Uterus (tissue), 4 donors: ENCODE measurements around the gene RBBP9. TPM values are rescaled to one million over a fixed set of nuclear protein-coding genes. Genes with fewer than 3 reads are reported as not detected.
A peak's percentile ranks its signal among the peaks of the same experiment; 100 is the strongest.
"Not testable (repeated sequence)": the region's sequence is repeated elsewhere in the genome, so short reads cannot be mapped to it uniquely, and the experiment has no call there.

Source experiments
- DNase-seq, 2 donors: peaks; one replicate each; pipeline ENCODE4 v3.0.0-alpha.2; 2019 to 2020
- H3K27ac ChIP-seq, 2 donors: fragments of 200-600 bp; sonication (generic); 1 replicate in 1 of 2; 2 replicates in 1 of 2; pipeline ENCODE4 v1.5.1; 2016 to 2018
- H3K27me3 ChIP-seq, 2 donors: fragments of 200-600 bp; sonication (generic); one replicate each; pipeline ENCODE4 v1.5.1; 2018 to 2019; ENCODE audit warnings: control low read depth in 1 of 2
- H3K36me3 ChIP-seq, 2 donors: fragments of 200-600 bp; sonication (generic); one replicate each; pipeline ENCODE4 v1.5.1; 2019; ENCODE audit warnings: control low read depth in 1 of 2
- H3K4me1 ChIP-seq, 2 donors: fragments of 200-600 bp; sonication (generic); one replicate each; pipeline ENCODE4 v1.5.1; 2018 to 2019; ENCODE audit warnings: control low read depth in 1 of 2
- H3K4me3 ChIP-seq, 2 donors: fragments of 200-600 bp; sonication (generic); 1 replicate in 1 of 2; 2 replicates in 1 of 2; pipeline ENCODE4 v1.5.1; 2018 to 2019; ENCODE audit warnings: mild to moderate bottlenecking in 1 of 2
- H3K9me3 ChIP-seq, 2 donors: fragments of 200-600 bp; sonication (generic); one replicate each; pipeline ENCODE4 v1.5.1; 2019; ENCODE audit warnings: control low read depth in 1 of 2
- POLR2A ChIP-seq, 2 donors: fragments of 450-650 bp; IDR thresholded peaks; one replicate each; pipeline ENCODE4 v1.6.1; 2016; ENCODE audit warnings: antibody characterized with exemption in 2 of 2, mild to moderate bottlenecking in 1 of 2, moderate library complexity in 1 of 2
- intact Hi-C: fragments of 100-400 bp; cut with DNase I; formaldehyde crosslinking; loops from one replicate; pipeline ENCODE4 v1.15.1; 2023; ENCODE audit warnings: low total_unique reads
- total RNA-seq, 4 donors: library from RNA; depleted of rRNA in 3 of 4; stranded (reverse); fragments of >200 nt in 3 of 4; gene quantifications; one replicate each; pipeline versions ENCODE4 v1.1.0 to v1.2.4, GENCODE V29; 2014 to 2023
- TF ChIP-seq, protein P1 (sequence below), 4 experiments: fragments of 200-600 bp in 2 of 4; fragments of 450-650 bp in 2 of 4; sonication (generic) in 2 of 4; IDR thresholded peaks; one replicate each; pipeline ENCODE4 v1.5.1; 2016 to 2019; ENCODE audit warnings: antibody characterized with exemption in 4 of 4, mild to moderate bottlenecking in 2 of 4, moderate library complexity in 1 of 4
- donor health status: DM: yes; HTN: yes; CAD: no.

RBBP9 gene
- total RNA-seq, 4 donors from 2014 or later, result 12.5 to 128 (median 40.7) TPM

- peak overlapping the region; percentile 97 for H3K27ac ChIP-seq
- no peaks in the 10 kb centered on the region for H3K36me3 ChIP-seq
- H3K4me1 ChIP-seq, result no peaks in the 10 kb centered on the region
- H3K27me3 ChIP-seq, result no peaks in the 10 kb centered on the region
- H3K9me3 ChIP-seq, result no peaks in the 10 kb centered on the region
- TF ChIP-seq, protein P1, sequence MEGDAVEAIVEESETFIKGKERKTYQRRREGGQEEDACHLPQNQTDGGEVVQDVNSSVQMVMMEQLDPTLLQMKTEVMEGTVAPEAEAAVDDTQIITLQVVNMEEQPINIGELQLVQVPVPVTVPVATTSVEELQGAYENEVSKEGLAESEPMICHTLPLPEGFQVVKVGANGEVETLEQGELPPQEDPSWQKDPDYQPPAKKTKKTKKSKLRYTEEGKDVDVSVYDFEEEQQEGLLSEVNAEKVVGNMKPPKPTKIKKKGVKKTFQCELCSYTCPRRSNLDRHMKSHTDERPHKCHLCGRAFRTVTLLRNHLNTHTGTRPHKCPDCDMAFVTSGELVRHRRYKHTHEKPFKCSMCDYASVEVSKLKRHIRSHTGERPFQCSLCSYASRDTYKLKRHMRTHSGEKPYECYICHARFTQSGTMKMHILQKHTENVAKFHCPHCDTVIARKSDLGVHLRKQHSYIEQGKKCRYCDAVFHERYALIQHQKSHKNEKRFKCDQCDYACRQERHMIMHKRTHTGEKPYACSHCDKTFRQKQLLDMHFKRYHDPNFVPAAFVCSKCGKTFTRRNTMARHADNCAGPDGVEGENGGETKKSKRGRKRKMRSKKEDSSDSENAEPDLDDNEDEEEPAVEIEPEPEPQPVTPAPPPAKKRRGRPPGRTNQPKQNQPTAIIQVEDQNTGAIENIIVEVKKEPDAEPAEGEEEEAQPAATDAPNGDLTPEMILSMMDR (IDR thresholded peaks at IDR 0.05), result no peak
- no peak for TF ChIP-seq POLR2A (IDR thresholded peaks at IDR 0.05)
- no peak for DNase-seq
- intact Hi-C loops, result no loop called here
- peak overlapping the region; percentile 60 to 92 for H3K4me3 ChIP-seq
Measured at GRCh38 chr20:18506744-18507143, 9.7 kb upstream of the RBBP9 start.

DNA sequence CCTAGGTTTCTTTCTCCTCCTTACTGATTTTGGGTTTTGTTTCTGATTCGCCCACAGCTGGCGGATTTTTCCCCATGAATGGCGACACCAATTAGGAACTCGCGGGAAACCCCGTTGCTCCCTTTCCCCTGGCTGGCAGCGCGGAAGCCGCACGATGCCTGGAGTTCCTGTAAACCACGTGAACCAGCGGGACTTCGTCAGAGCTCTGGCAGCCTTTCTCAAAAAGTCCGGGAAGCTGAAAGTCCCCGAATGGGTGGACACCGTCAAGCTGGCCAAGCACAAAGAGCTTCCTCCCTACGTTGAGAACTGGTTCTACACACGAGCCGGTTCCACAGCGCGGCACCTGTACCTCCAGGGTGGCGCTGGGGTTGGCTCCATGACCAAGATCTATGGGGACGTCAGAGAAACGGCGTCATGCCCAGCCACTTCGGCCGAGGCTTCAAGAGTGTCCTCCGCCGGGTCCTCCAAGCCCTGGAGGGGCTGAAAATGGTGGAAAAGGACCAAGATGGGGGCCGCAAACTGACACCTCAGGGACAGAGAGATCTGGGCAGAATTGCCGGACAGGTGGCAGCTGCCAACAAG is 7.5 kb upstream of the RBBP9 start:
- peak in 1 of 2 donors; percentile 19 for DNase-seq
- no peaks in the 10 kb centered on the region for H3K27me3 ChIP-seq
- no peak overlapping the region for H3K4me3 ChIP-seq
- intact Hi-C loops, result no loop called here
- TF ChIP-seq, protein P1 (IDR thresholded peaks at IDR 0.05), result no peak
- no peak for TF ChIP-seq POLR2A (IDR thresholded peaks at IDR 0.05)
- H3K4me1 ChIP-seq, result no peaks in the 10 kb centered on the region
- no peak overlapping the region for H3K27ac ChIP-seq
- no peaks in the 10 kb centered on the region for H3K36me3 ChIP-seq
- no peaks in the 10 kb centered on the region for H3K9me3 ChIP-seq

- H3K4me3 ChIP-seq, H3K27ac ChIP-seq, H3K27me3 ChIP-seq, H3K36me3 ChIP-seq, H3K4me1 ChIP-seq, DNase-seq, intact Hi-C loops, H3K9me3 ChIP-seq: not testable (repeated sequence)
Measured at GRCh38 chr20:18501672-18502071, 4.6 kb upstream of the RBBP9 start.

DNA sequence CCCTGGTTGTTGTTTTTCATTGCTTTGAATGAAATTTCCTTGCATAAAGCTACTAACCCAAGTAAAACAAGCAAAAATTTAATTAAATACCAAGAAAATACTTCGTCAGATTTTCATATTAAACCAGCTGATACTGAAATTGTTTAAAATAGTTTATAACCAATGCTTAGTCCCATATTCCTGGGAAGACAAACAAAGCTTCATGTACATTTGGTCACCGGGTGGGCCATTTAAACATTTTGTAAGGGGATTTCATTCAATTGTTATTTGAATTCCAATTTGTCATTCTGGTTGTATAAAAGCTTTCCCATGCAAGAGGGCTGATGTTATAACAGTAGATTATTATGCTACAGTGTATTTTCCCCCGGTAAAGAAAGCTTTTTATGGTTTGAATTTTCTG is 578 bp upstream of the RBBP9 start:
- H3K4me3 ChIP-seq, result no peak overlapping the region
- no peaks in the 10 kb centered on the region for H3K27me3 ChIP-seq
- H3K4me1 ChIP-seq, result peaks cover 0 to 6% of the 10 kb centered on the region in 2 donors
- peak overlapping the region in 1 of 2 donors; percentile 68 for H3K27ac ChIP-seq
- intact Hi-C loops, result no loop called here
- H3K36me3 ChIP-seq, result no peaks in the 10 kb centered on the region
- no peak for TF ChIP-seq POLR2A (IDR thresholded peaks at IDR 0.05)
- TF ChIP-seq, protein P1 (IDR thresholded peaks at IDR 0.05), result no peak
- DNase-seq, result no peak
- H3K9me3 ChIP-seq, result no peaks in the 10 kb centered on the region

- no peaks in the 10 kb centered on the region for H3K36me3 ChIP-seq
- peak overlapping the region in 1 of 2 donors; percentile 69 for H3K27ac ChIP-seq
- TF ChIP-seq, protein P1 (IDR thresholded peaks at IDR 0.05), result no peak
- no peak for TF ChIP-seq POLR2A (IDR thresholded peaks at IDR 0.05)
Measured at GRCh38 chr20:18496042-18496441, 983 bp downstream of the RBBP9 start.

GRCh38 chr20:18488301-18488700 is 8.7 kb downstream of the RBBP9 start:
- H3K9me3 ChIP-seq, result no peaks in the 10 kb centered on the region
- H3K4me3 ChIP-seq, result no peak overlapping the region
- no peak for DNase-seq
- H3K27ac ChIP-seq, result no peak overlapping the region
- no peaks in the 10 kb centered on the region for H3K4me1 ChIP-seq
- no peak for TF ChIP-seq POLR2A (IDR thresholded peaks at IDR 0.05)
- TF ChIP-seq, protein P1 (IDR thresholded peaks at IDR 0.05), result no peak
- H3K36me3 ChIP-seq, result no peaks in the 10 kb centered on the region
- intact Hi-C loops, result no loop called here
- H3K27me3 ChIP-seq, result no peaks in the 10 kb centered on the region

More at GRCh38 chr20:18496042-18496441, 983 bp downstream of the RBBP9 start:
- no peak for DNase-seq
- Histone ChIP-seq H3K4me3 (peak overlapping the region in 1 of 2 donors; percentile 58), H3K27me3 (no peaks in the 10 kb centered on the region), H3K9me3 (no peaks in the 10 kb centered on the region), H3K4me1 (peaks cover 0 to 6% of the 10 kb centered on the region in 2 donors)
- intact Hi-C loops, result no loop called here
